GM19372 (cell line): ENCODE results near the gene SLC25A20.

Experiments
- ATAC-seq: cut with Tn5 transposase; IDR thresholded peaks from one replicate; pipeline ENCODE4 v1.9.1; 2021; ENCODE audit warnings: mild to moderate bottlenecking, low read depth, moderate library complexity; ENCODE audit not compliant: unreplicated experiment

Gene SLC25A20

GRCh38 chr3:48899273-48899672 lies 591 bp upstream of the SLC25A20 start:
- ATAC-seq = no peak

- peak; percentile 5 for ATAC-seq
Observed at GRCh38 chr3:48897460-48898376, 964 bp downstream of the SLC25A20 start.

- ATAC-seq = no peak
Observed at GRCh38 chr3:48896936-48897335, 1.7 kb downstream of the SLC25A20 start.

- ATAC-seq = no peak
Observed at GRCh38 chr3:48894516-48894915, 4.2 kb downstream of the SLC25A20 start.

- ATAC-seq = no peak
Observed at GRCh38 chr3:48891606-48892005, 7.1 kb downstream of the SLC25A20 start.

- ATAC-seq = no peak
Observed at GRCh38 chr3:48885753-48886152, 12.9 kb downstream of the SLC25A20 start.

- no peak for ATAC-seq
Observed at GRCh38 chr3:48881652-48882114, 17.0 kb downstream of the SLC25A20 start.

GRCh38 chr3:48881006-48881405 lies 17.7 kb downstream of the SLC25A20 start:
- ATAC-seq = no peak

- ATAC-seq = no peak
Observed at GRCh38 chr3:48879994-48880377, 18.7 kb downstream of the SLC25A20 start.

GRCh38 chr3:48879307-48879993 lies 19.2 kb downstream of the SLC25A20 start:
- no peak for ATAC-seq

- no peak for ATAC-seq
Observed at GRCh38 chr3:48877671-48878070, 21.0 kb downstream of the SLC25A20 start.

- no peak for ATAC-seq
Observed at GRCh38 chr3:48863122-48863521, 35.6 kb downstream of the SLC25A20 start.

GRCh38 chr3:48859206-48859605 lies 39.5 kb downstream of the SLC25A20 start:
- no peak for ATAC-seq

- ATAC-seq = no peak
Observed at GRCh38 chr3:48858709-48859108, 40.0 kb downstream of the SLC25A20 start.

GRCh38 chr3:48857641-48858040 lies 41.0 kb downstream of the SLC25A20 start:
- ATAC-seq = no peak

GRCh38 chr3:48856469-48856868 lies 42.2 kb downstream of the SLC25A20 start:
- no peak for ATAC-seq

GRCh38 chr3:48855681-48856447 lies 42.8 kb downstream of the SLC25A20 start:
- no peak for ATAC-seq

GRCh38 chr3:48852151-48852550 lies 46.5 kb downstream of the SLC25A20 start:
- no peak for ATAC-seq

GRCh38 chr3:48851407-48851806 lies 47.3 kb downstream of the SLC25A20 start:
- ATAC-seq = no peak

- no peak for ATAC-seq
Observed at GRCh38 chr3:48848816-48849515, 49.7 kb downstream of the SLC25A20 start.
